Suppressor macrophage treated with lipopolysaccharide for 1 hour (primary cell): ENCODE data around the gene CACNA1C.

Source experiments
- DNase-seq, 3 donors: peaks; one replicate each; pipeline ENCODE4 v3.0.0-alpha.2; 2020 to 2022

Gene CACNA1C

DNA sequence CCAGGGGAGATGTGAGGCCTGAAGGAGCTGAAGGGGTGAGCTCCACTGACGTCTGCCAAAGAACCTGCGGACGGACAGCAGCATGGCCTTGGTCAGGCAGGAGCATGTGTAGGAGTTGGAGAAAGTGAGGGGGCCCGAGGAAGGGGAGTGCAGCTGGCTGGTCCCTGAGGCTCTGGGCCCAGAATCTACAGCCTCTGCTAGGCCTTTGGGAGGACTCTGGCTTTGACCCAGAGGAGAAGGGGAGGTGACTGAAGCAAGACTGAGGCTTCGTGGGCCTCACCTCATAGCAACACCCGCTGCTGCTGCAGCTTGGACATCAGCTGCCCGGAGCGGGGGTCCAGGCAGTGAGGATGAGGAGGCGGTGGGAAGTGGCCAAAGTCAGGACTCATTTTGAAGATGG is 525.4 kb downstream of the CACNA1C start:
- no peak for DNase-seq

DNA sequence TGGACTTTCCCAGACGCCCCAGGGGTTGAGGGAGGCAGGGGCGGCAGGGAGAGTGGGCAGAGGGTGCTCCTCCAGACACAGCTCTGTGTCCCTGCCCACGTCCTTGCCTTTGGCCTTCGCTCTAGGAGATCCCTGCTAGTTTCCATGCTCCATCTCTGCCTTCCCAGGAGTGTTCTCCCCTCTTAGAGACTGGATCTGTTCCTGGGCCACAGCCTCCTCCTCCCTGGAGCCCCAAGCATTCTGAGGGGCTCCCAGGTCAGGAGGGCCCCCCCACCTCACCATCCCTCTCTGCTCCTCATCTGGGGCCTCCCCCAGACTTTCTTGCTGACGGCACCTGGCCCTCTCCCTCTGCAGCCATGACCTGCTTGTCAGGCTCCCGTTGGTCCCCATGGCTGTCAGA is 526.0 kb downstream of the CACNA1C start:
- no peak for DNase-seq

DNA sequence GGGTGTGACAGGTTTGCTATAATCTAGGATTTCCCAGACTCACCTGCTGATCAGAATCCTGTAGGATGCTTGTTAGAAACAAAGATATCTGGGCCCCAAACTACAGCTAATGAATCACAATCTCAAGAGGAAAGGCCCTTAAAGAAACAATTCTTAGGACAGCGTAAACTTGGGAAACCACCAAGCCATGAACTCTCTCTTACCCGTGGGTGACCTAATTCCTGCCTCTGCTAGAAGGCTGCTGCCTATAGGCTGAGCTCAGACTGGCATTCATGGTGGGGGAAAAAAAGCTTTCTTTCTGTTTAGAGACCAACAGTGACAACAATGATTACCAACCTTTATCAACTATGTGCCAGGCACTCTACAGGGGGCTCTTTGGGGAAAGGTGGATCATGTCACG is 528.0 kb downstream of the CACNA1C start:
- peak; percentile 43 to 51 (median 50) for DNase-seq

- no peak for DNase-seq
These were observed 528.7 kb downstream of the CACNA1C start for GRCh38 chr12:2581293-2582045.

DNA sequence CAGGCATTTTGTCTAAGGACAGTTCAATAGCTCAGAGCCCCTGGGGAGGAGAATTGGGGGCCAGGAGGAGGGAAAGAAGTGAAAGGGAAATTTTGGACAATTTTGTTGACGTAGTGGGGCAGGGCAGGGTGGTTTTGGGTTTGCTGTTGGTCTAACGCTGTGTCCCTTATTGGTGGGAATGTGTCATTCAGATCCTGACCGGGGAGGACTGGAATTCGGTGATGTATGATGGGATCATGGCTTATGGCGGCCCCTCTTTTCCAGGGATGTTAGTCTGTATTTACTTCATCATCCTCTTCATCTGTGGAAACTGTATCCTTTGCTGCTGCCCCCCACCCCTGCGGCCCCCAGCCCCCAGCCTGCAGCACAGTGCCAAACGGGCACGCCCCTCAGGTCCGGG is 529.8 kb downstream of the CACNA1C start:
- no peak for DNase-seq

DNA sequence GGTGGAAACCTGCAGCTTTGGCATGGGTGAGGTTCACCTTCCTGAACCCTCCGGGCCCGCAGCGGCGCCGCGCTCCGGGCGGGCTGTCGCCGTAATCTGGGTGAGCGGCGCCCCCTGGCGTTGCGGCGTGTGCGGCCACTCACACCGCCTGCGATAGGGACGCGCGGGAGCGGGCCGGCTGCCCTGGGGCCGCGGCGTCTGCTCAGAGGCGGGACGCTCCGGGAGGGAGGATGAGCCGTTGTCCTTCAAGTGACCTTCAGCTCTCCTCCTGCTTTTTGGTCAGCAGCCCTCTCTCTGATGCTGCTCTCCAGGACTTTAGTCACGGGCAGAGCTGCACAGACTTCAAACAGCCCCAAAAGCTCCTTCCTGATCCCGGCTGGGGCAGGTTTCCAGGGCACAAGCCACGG is 530.3 kb downstream of the CACNA1C start:
- peak; percentile 71 to 93 (median 86) for DNase-seq

- DNase-seq: no peak
These were observed 531.0 kb downstream of the CACNA1C start for GRCh38 chr12:2583642-2584401.

DNA sequence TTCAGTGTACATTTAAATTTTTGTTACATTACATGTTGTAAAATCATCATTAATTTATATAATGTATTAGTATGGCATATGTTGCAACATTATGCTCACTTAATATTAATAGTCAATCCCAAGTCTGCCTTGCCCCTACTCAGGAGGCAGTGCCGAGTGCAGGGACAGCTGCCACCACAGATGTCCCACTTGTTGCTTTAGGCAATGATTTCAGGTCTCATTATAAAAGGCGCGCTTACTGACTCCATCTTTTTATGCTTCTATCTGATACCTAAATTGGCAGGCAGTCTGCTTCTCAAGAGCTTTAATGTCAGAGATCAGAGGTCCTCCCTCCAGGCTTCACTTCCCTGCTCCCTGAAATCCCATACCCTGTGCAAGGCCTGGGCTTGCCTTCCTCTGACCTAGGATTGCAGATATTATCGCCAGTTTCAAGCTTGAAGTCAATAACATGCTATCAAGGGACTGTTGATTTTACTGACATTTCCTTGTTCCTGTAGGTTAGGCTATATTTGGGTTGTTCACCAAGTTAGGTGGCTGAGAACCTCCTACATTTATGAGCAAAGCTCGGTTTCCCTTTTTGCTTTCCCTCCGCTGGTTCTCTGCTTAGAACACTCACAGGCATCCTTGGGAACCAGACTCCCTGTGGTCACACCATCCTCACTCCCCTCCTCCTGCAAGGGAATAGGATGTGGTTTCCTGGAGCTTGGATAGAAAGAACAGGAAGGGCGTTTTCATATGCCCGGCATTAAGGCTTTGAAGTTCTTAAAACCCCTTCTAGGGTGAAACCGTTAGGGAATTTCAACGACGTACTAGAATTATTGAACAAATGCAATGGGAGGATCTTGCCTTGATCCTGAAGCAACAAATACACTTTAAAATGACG is 533.6 kb downstream of the CACNA1C start:
- DNase-seq: no peak

GRCh38 chr12:2588345-2588744 is 535.6 kb downstream of the CACNA1C start:
- no peak for DNase-seq

GRCh38 chr12:2589381-2589780 is 536.6 kb downstream of the CACNA1C start:
- DNase-seq: no peak

- no peak for DNase-seq
These were observed 540.3 kb downstream of the CACNA1C start for GRCh38 chr12:2593045-2593444.

GRCh38 chr12:2596441-2596840 is 543.7 kb downstream of the CACNA1C start:
- DNase-seq: no peak

GRCh38 chr12:2605301-2605700 is 552.5 kb downstream of the CACNA1C start:
- no peak for DNase-seq

GRCh38 chr12:2606186-2606910 is 553.6 kb downstream of the CACNA1C start:
- no peak for DNase-seq

DNA sequence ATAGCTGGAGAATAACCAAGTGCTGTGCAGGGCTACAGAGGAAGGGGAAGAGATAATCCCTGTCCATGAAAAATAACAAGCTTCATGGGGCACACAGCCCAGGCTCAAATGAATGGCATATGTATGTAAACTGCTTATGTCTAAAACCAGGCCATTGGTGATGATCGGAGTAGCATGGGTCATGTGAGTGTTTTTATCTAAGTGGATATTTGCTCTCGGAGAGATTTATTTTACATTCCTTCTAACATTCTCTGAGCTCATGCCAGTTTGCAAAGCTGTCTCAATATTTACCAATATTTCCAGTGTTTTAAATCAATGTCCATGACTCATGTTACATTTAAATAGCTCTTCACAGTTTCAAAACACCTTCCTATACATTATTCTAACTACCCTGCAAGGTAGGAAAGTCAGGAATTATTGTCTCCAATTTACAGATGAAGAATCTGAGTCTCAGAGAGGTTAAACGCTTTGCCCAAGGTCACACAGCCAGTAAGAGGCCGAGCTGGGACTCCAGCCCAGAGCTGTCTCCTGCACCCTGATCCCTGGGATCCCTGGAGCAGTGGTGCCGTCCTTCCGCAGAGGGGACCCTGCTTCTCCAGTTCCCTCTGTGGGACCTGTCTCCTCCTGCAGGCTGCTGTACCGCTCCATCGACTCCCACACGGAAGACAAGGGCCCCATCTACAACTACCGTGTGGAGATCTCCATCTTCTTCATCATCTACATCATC is 555.3 kb downstream of the CACNA1C start:
- DNase-seq: no peak

GRCh38 chr12:2608608-2608945 is 555.8 kb downstream of the CACNA1C start:
- DNase-seq: no peak

DNA sequence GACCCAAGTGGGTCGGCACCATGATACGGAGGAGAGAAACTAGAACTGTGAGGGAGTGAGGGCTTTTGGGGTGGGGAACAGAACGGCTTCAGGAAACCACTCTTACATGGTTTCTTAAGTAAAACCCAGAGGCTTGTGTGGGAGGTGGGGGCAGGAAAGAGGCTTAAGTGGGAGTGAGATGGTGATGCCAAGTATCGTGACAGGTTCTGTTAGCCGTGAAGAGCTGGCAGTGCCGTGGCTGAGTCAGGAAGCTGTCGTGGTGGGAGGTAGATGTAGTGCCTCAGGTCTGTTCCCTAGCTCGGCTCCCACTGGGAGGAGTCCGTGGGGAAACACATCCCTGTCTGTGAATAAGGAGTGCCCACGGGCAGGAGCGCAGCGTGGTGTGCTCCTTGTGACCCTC is 556.2 kb downstream of the CACNA1C start:
- DNase-seq: peak; percentile 38 to 49 (median 44)

- DNase-seq: no peak
These were observed 557.6 kb downstream of the CACNA1C start for GRCh38 chr12:2610358-2610757.

- peak; percentile 89 to 96 (median 93) for DNase-seq
These were observed 560.7 kb downstream of the CACNA1C start for GRCh38 chr12:2613326-2614073.

- DNase-seq: peak in 1 of 3 donors; percentile 35
These were observed 561.6 kb downstream of the CACNA1C start for GRCh38 chr12:2614341-2614740.
